ENCODE data around the gene DPP7. TPM values are rescaled to one million over a fixed set of nuclear protein-coding genes. Genes with fewer than 3 reads are reported as not detected.

DPP7 gene
- total RNA-seq, 1 donor from 2014 or later = 259 TPM

GRCh38 chr9:137073992-137074399, 40.5 kb downstream of the DPP7 start:
- no peaks in the 10 kb centered on the region for H3K27me3 Mint-ChIP-seq
- no peaks in the 10 kb centered on the region for H3K9me3 Mint-ChIP-seq
- H3K4me1 Mint-ChIP-seq = peaks cover 27% of the 10 kb centered on the region
- H3K27ac Mint-ChIP-seq = no peak overlapping the region
- no peak overlapping the region for H3K4me3 Mint-ChIP-seq
- TF ChIP-seq, protein P1, sequence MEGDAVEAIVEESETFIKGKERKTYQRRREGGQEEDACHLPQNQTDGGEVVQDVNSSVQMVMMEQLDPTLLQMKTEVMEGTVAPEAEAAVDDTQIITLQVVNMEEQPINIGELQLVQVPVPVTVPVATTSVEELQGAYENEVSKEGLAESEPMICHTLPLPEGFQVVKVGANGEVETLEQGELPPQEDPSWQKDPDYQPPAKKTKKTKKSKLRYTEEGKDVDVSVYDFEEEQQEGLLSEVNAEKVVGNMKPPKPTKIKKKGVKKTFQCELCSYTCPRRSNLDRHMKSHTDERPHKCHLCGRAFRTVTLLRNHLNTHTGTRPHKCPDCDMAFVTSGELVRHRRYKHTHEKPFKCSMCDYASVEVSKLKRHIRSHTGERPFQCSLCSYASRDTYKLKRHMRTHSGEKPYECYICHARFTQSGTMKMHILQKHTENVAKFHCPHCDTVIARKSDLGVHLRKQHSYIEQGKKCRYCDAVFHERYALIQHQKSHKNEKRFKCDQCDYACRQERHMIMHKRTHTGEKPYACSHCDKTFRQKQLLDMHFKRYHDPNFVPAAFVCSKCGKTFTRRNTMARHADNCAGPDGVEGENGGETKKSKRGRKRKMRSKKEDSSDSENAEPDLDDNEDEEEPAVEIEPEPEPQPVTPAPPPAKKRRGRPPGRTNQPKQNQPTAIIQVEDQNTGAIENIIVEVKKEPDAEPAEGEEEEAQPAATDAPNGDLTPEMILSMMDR (IDR thresholded peaks at IDR 0.05) = no peak
- H3K36me3 Mint-ChIP-seq (ENCODE audit: low read depth) = no peaks in the 10 kb centered on the region
- no peak for ATAC-seq (ENCODE audit: low read depth)
- ChIA-PET POLR2A (interaction anchor here (1.0 to 1.3 kb wide), 2 partner anchors 10 to 12 kb away, joined by 3 to 4 read pairs; partner anchors contain the start of gene MAN1B1), CTCF (no interaction called here)
- no peak for DNase-seq
- intact Hi-C loops (cut with micrococcal nuclease) = loop anchor here (2.0 kb wide), 1 partner anchor 77 kb away; no protein-coding TSS in a partner anchor

- H3K4me1 Mint-ChIP-seq = peaks cover 27% of the 10 kb centered on the region
- H3K27ac Mint-ChIP-seq = no peak overlapping the region
- ChIA-PET POLR2A (interaction anchor here (0.5 to 5.3 kb wide), 10 partner anchors 9 to 151 kb away, joined by 3 to 40 read pairs (median 5); partner anchors contain the start of genes MAN1B1 and RNF208), CTCF (interaction anchor here (0.8 to 3.1 kb wide), 5 partner anchors 16 to 42 kb away, joined by 4 to 17 read pairs (median 6); partner anchors contain the start of genes MAN1B1 and NPDC1)
- no peak for ATAC-seq (ENCODE audit: low read depth)
- no peaks in the 10 kb centered on the region for H3K36me3 Mint-ChIP-seq (ENCODE audit: low read depth)
- no peak for DNase-seq
- TF ChIP-seq, protein P1 (IDR thresholded peaks at IDR 0.05) = no peak
- H3K9me3 Mint-ChIP-seq = no peaks in the 10 kb centered on the region
- H3K4me3 Mint-ChIP-seq = peak overlapping the region; percentile 72
- peaks cover 4% of the 10 kb centered on the region for H3K27me3 Mint-ChIP-seq
- intact Hi-C loops (cut with micrococcal nuclease) = no loop called here
Measured at GRCh38 chr9:137071282-137071681, 43.3 kb downstream of the DPP7 start.

- no peak for DNase-seq
- no peaks in the 10 kb centered on the region for H3K36me3 Mint-ChIP-seq (ENCODE audit: low read depth)
- H3K4me3 Mint-ChIP-seq = peak overlapping the region; percentile 72
- H3K27me3 Mint-ChIP-seq = peaks cover 4% of the 10 kb centered on the region
- TF ChIP-seq, protein P1 (IDR thresholded peaks at IDR 0.05) = no peak
- POLR2A ChIA-PET = interaction anchor here (0.5 to 5.3 kb wide), 13 partner anchors 10 to 349 kb away, joined by 3 to 40 read pairs (median 4); partner anchors contain the start of genes FUT7, MAN1B1 and RNF208
- intact Hi-C loops (cut with micrococcal nuclease) = loop anchor here (1.0 kb wide), 2 partner anchors 12 to 43 kb away; partner anchors contain the start of gene DPP7
- H3K27ac Mint-ChIP-seq = peak overlapping the region; percentile 41
- ATAC-seq (ENCODE audit: low read depth) = no peak
- H3K9me3 Mint-ChIP-seq = no peaks in the 10 kb centered on the region
- CTCF ChIA-PET = interaction anchor here (1.3 to 3.1 kb wide), 5 partner anchors 16 to 42 kb away, joined by 4 to 17 read pairs (median 6); partner anchors contain the start of genes MAN1B1 and NPDC1
- H3K4me1 Mint-ChIP-seq = peaks cover 27% of the 10 kb centered on the region
Measured at GRCh38 chr9:137070906-137071275, 43.6 kb downstream of the DPP7 start.

DNA sequence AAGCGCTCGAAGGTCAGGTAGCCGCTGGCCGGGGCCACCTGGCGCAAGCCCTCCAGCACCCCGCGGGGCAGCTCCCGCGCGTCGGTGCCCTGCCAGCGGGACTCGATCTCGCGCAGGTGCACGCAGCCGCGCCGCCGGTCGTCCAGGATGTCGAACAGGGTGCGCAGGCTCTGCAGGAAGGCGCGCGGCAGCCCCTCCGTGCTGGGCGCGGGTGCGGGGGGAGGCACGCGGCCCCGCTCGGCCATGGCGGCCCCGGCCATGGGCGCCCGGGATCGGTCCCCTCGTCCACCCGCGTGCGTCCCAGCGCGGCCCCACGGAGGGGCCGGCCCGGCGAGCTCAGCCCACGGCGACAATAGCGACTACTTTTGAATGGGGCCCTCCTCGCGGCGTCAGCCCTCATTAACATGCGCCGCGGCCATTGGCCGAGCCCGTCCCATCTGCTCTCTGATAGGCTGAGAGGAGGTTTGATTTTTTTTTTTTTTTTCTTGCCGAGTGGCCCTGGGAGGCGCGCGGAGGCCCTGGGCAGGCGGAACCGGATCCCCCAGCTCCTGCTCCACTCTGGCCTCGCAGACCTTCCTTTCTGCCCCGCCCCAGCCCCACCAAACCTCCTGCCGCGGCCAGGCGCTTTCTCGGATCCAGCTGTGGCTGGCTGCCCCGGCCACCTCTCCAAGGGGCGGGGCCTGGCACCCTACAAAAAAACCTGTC, 44.2 kb downstream of the DPP7 start, which contains the start of gene SAPCD2:
Gene SAPCD2 (minus strand): TSS at position 357 of the 705 bp plus-strand sequence. CDS start 97 bp downstream, at position 260.
- peaks cover 4% of the 10 kb centered on the region for H3K27me3 Mint-ChIP-seq
- peak within 1 kb of the TSS; percentile 72 for H3K4me3 Mint-ChIP-seq
- intact Hi-C loops (cut with micrococcal nuclease) = loop anchor here (1.0 kb wide), 2 partner anchors 13 to 44 kb away; partner anchors contain the start of gene DPP7
- peaks cover 24% of the 10 kb centered on the region for H3K4me1 Mint-ChIP-seq
- TF ChIP-seq, protein P1 (IDR thresholded peaks at IDR 0.05) = no peak
- no peaks in the 10 kb centered on the region for H3K36me3 Mint-ChIP-seq (ENCODE audit: low read depth)
- POLR2A ChIA-PET = interaction anchor here (0.5 to 5.3 kb wide), 15 partner anchors 10 to 645 kb away, joined by 3 to 40 read pairs (median 5); partner anchors contain the start of genes FUT7, MAN1B1 and RNF208
- CTCF ChIA-PET = interaction anchor here (1.1 to 3.1 kb wide), 5 partner anchors 16 to 227 kb away, joined by 3 to 17 read pairs (median 4); partner anchors contain the start of genes MAN1B1 and NPDC1
- no peaks in the 10 kb centered on the region for H3K9me3 Mint-ChIP-seq
- ATAC-seq (ENCODE audit: low read depth) (peak; percentile 83), DNase-seq (peak; percentile 80)
- H3K27ac Mint-ChIP-seq = peak within 1 kb of the TSS; percentile 41
